ENCODE measurements around the gene ZNF48.

The ZNF48 gene

DNA sequence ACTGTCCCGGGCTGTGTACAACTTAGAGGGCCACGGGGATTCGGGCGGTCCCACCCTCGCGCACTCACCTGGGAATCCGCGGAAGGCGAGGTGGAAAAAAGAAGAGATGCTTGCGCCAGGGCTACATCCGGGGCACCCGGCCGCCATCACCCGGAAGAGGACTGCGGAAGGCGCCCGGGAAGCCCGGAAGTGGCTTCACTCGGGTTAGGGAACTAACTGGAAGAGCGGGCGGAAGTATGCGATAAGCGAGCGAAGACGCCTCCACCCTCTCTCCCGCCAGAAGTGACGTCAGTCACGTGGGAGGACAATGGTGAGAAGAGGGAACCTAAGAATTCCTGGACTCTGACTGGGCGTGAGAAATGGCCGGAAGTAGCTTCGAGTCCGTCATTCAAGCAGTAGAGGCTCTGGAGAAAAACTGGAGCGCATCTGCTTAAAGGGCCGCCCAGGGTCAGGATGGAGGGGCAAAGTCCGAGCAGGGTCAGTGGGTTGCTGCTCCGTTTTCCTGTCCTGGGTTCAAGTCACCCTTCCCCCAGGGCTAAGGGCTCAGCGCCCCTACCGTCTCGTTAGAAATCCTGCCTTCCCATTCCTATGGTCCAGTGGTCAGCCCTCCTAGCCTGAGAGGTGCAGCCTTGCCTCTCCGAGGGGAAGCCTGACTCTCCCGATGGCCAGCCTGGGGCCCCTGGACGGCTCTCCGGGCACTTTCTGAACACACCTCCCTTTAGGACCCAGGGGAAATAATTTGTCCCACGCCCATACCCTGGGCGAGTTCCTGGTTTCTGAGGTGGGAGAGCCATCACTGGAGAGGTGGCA lies 39.9 kb upstream of the ZNF48 start, which contains the start of gene CD2BP2:
Gene CD2BP2 (minus strand): TSS at position 165 of the 810 bp plus-strand sequence. CDS start 627 bp downstream, outside the sequence.
- peak; percentile 97 to 98 for DNase-seq
- TF ChIP-seq GATA1 (IDR thresholded peaks at IDR 0.05; ENCODE audit: low read depth, low read length), result no peak
- TF ChIP-seq POLR2A (IDR thresholded peaks at IDR 0.05; ENCODE audit: low read length), result peak; percentile 89

GRCh38 chr16:30355954-30356308 lies 39.3 kb upstream of the ZNF48 start:
- TF ChIP-seq POLR2A (IDR thresholded peaks at IDR 0.05; ENCODE audit: low read length), result no peak
- DNase-seq, result no peak

GRCh38 chr16:30356401-30357084 lies 38.7 kb upstream of the ZNF48 start:
- no peak for DNase-seq
- TF ChIP-seq GATA1 (IDR thresholded peaks at IDR 0.05; ENCODE audit: low read depth, low read length), result no peak
- TF ChIP-seq POLR2A (IDR thresholded peaks at IDR 0.05; ENCODE audit: low read length), result no peak

DNA sequence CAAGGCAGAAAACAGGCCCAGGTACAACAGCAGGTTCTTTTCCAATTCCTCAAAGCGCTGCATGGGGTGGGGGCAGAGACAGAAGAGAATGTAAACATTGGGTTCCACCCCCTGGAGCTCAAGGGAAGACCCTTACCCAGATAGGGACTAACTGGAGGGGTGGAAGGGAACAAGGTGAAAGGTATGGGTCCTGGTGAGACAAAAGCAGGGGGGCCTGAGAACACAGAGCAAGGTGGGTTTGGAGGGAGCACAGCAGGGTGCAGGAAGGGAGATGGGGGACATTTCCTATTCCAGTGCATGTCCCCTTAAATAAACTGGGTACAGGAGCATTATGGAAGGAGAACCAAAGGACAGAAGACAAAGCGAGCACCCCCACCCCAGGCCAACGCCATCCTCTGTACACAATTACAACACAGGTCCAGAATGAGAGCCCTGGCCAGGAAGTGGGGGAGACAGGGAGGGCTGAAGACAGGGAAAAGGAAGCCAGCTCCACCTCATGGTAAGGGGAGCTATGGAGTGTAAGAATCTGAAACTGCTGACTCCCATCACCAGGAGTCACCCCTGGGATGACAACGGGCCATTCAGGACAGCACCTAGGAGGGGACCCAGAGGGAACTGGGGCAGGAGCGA lies 38.0 kb upstream of the ZNF48 start:
- TF ChIP-seq POLR2A (IDR thresholded peaks at IDR 0.05; ENCODE audit: low read length) (no peak), GATA1 (IDR thresholded peaks at IDR 0.05; ENCODE audit: low read depth, low read length) (no peak)
- DNase-seq, result no peak

GRCh38 chr16:30357715-30358576 lies 37.3 kb upstream of the ZNF48 start:
- TF ChIP-seq POLR2A (IDR thresholded peaks at IDR 0.05; ENCODE audit: low read length) (no peak), GATA1 (IDR thresholded peaks at IDR 0.05; ENCODE audit: low read depth, low read length) (no peak)
- DNase-seq, result no peak

- no peak for DNase-seq
- no peak for TF ChIP-seq POLR2A (IDR thresholded peaks at IDR 0.05; ENCODE audit: low read length)
- no peak for TF ChIP-seq GATA1 (IDR thresholded peaks at IDR 0.05; ENCODE audit: low read depth, low read length)
These were observed 36.7 kb upstream of the ZNF48 start for GRCh38 chr16:30358577-30358936.

DNA sequence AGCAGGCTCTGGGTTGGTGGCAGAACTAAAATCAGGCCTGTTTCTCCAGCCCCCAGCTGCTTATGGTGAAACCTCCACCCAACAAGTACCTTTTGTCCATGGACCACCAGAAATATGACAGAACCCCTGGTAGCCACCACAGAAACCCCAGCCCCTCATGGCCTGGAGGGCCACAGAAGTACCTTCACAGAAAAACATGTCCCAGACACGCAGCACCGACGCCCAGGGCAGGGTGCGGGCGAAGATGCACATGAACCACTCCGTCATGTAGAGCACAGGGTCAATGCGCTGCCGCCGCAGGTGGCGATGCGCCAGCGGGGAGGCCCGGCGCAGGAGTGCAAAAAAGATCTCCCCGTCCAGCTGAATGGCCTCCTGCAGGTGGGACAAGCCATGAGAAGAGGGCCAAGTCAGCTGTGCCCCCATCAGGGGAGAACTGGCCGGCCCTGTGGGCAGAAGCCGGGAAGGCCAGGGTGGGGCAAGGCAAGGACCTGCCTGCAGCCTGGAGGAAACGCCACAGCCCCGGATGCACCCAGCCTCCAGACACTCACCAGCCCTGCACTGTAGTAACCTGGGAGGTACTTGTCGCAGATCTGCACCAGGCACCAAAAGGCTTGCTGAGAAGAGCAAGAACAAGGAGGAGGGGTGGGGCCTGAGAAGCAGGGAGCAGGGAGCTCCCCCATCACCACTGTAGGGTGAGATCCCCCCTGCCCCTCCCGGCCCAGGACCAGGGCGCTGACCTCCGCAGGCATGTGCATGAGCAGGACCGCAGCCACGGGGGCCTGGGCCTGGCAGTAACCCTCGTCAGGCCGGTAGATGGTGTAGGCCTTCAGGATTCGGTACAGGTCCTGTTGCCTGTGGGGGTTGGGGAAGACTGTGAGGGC lies 36.0 kb upstream of the ZNF48 start:
- no peak for DNase-seq
- TF ChIP-seq GATA1 (IDR thresholded peaks at IDR 0.05; ENCODE audit: low read depth, low read length) (no peak), POLR2A (IDR thresholded peaks at IDR 0.05; ENCODE audit: low read length) (no peak)

- TF ChIP-seq GATA1 (IDR thresholded peaks at IDR 0.05; ENCODE audit: low read depth, low read length) (no peak), POLR2A (IDR thresholded peaks at IDR 0.05; ENCODE audit: low read length) (no peak)
- no peak for DNase-seq
These were observed 35.4 kb upstream of the ZNF48 start for GRCh38 chr16:30359871-30360170.

- no peak for DNase-seq
- TF ChIP-seq POLR2A (IDR thresholded peaks at IDR 0.05; ENCODE audit: low read length), result no peak
- TF ChIP-seq GATA1 (IDR thresholded peaks at IDR 0.05; ENCODE audit: low read depth, low read length), result no peak
These were observed 34.0 kb upstream of the ZNF48 start for GRCh38 chr16:30361180-30361579.

- TF ChIP-seq GATA1 (IDR thresholded peaks at IDR 0.05; ENCODE audit: low read depth, low read length) (no peak), POLR2A (IDR thresholded peaks at IDR 0.05; ENCODE audit: low read length) (no peak)
- DNase-seq, result no peak
These were observed 30.0 kb upstream of the ZNF48 start for GRCh38 chr16:30365200-30365599.

- no peak for DNase-seq
- TF ChIP-seq POLR2A (IDR thresholded peaks at IDR 0.05; ENCODE audit: low read length) (no peak), GATA1 (IDR thresholded peaks at IDR 0.05; ENCODE audit: low read depth, low read length) (no peak)
These were observed 28.7 kb upstream of the ZNF48 start for GRCh38 chr16:30366511-30366910.

DNA sequence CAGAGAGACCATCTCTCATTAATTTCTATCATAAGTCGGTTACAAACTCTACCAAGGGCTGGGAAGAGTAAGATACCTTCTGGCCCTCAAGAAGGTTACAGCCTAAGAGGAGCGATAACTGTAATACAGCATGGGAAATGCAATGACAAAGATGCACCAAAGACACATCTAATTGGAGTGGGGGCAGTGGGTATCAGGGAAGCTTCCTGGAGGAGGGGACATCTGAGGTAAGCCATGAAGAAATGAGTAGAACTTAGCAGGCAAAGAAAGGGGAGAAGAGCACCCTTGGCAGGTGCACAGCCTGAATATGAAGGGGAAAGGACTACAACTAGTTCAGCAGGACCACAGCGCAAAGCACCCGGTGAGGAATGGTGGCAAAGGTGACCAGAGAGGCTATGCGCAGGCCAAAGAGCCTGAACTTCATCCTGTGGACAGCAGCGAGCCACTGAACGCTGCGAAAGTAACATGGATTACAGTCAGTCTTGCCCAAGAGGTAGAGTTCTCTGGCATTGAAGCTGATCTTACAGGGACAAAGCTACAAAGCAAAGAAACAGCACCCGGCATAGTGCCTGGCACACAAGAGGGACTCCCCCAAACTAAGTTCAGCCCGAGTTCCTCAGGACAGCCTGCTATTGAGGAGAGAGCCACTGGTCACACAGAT lies 27.7 kb upstream of the ZNF48 start:
- TF ChIP-seq POLR2A (IDR thresholded peaks at IDR 0.05; ENCODE audit: low read length) (no peak), GATA1 (IDR thresholded peaks at IDR 0.05; ENCODE audit: low read depth, low read length) (no peak)
- no peak for DNase-seq

Data from erythroblast (primary cell).